ENCODE measurements around the gene ANO2. TPM values are rescaled to one million over a fixed set of nuclear protein-coding genes. Genes with fewer than 3 reads are reported as not detected.
A peak's percentile ranks its signal among the peaks of the same experiment; 100 is the strongest.

ANO2 gene
- 2.1 and 2.9 TPM in 2 replicates for total RNA-seq (2014; rRNA removed; shearing (Covaris generic))

- DNase-seq (ENCODE audit: low read depth): peak; percentile 16
These were observed at the start of gene ANO2 for GRCh38 chr12:5945071-5946008. ANO2 (minus strand) TSS chr12:5945259; CDS start chr12:5945217, 42 bp downstream.

- DNase-seq (ENCODE audit: low read depth): no peak
These were observed 44.6 kb upstream of the ANO2 start for GRCh38 chr12:5989621-5990020.

- DNase-seq (ENCODE audit: low read depth): peak; percentile 56
These were observed 43.6 kb upstream of the ANO2 start for GRCh38 chr12:5988659-5989116.

GRCh38 chr12:5988088-5988487 lies 43.0 kb upstream of the ANO2 start:
- no peak for DNase-seq (ENCODE audit: low read depth)

GRCh38 chr12:5987573-5987972 lies 42.5 kb upstream of the ANO2 start:
- no peak for DNase-seq (ENCODE audit: low read depth)

- no peak for DNase-seq (ENCODE audit: low read depth)
These were observed 40.4 kb upstream of the ANO2 start for GRCh38 chr12:5985471-5985870.

- DNase-seq (ENCODE audit: low read depth): no peak
These were observed 39.8 kb upstream of the ANO2 start for GRCh38 chr12:5984873-5985272.

- DNase-seq (ENCODE audit: low read depth): no peak
These were observed 37.0 kb upstream of the ANO2 start for GRCh38 chr12:5982106-5982505.

GRCh38 chr12:5977556-5977955 lies 32.5 kb upstream of the ANO2 start:
- no peak for DNase-seq (ENCODE audit: low read depth)

GRCh38 chr12:5976711-5977110 lies 31.7 kb upstream of the ANO2 start:
- DNase-seq (ENCODE audit: low read depth): no peak

- DNase-seq (ENCODE audit: low read depth): no peak
These were observed 31.1 kb upstream of the ANO2 start for GRCh38 chr12:5976196-5976595.

GRCh38 chr12:5973461-5974115 lies 28.5 kb upstream of the ANO2 start:
- no peak for DNase-seq (ENCODE audit: low read depth)

- DNase-seq (ENCODE audit: low read depth): no peak
These were observed 27.3 kb upstream of the ANO2 start for GRCh38 chr12:5972387-5972786.

GRCh38 chr12:5971194-5971850 lies 26.3 kb upstream of the ANO2 start:
- no peak for DNase-seq (ENCODE audit: low read depth)

- DNase-seq (ENCODE audit: low read depth): no peak
These were observed 25.1 kb upstream of the ANO2 start for GRCh38 chr12:5969974-5970690.

GRCh38 chr12:5969156-5969973 lies 24.3 kb upstream of the ANO2 start:
- DNase-seq (ENCODE audit: low read depth): no peak

GRCh38 chr12:5967645-5968415 lies 22.8 kb upstream of the ANO2 start:
- no peak for DNase-seq (ENCODE audit: low read depth)

- DNase-seq (ENCODE audit: low read depth): no peak
These were observed 21.5 kb upstream of the ANO2 start for GRCh38 chr12:5966486-5967095.

GRCh38 chr12:5965950-5966383 lies 20.9 kb upstream of the ANO2 start:
- DNase-seq (ENCODE audit: low read depth): peak; percentile 36

Data from RPMI7951 (cell line).